ENCODE measurements around the gene LMX1B. TPM values are rescaled to one million over a fixed set of nuclear protein-coding genes. Genes with fewer than 3 reads are reported as not detected.

LMX1B gene
- total and polyA plus RNA-seq, 7 donors = 0.12 to 1.4 (median 0.16) TPM; not detected in 2

DNA sequence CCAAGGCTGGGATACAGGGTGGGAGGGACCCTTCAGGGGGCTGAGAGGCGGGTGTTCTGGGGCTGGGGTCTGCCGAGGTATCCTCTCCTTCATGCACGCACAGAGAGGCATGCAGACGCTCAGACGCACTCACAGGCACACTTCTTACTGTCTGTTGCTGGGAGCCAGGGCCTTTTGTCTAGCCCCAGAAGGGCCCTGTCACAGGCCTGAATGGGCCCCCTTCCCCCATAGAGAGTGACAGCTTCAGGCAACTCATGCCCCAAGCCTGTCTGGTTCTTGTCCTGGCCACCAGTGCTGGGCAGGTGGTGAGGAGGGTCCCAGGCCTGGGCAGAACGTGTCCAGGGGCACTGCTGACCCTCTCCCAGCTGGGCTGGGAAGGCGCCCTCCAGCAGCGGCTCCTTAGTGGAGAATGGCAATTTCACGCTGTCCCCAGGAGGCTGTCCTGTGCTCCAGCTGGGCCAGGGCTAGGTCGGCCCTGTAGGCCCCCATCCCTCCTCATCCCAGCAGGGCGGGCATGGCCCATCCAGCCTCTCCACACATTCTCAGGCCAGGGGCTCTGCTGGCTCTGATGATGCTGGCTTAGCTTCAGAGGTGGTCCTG is 45.3 kb downstream of the LMX1B start:
- H3K27me3 ChIP-seq = peaks cover 0 to 61% (median 35%) of the 10 kb centered on the region in 3 donors
- H3K9me3 ChIP-seq = no peaks in the 10 kb centered on the region
- intact Hi-C loops (cut with DNase I) = no loop called here
- DNase-seq = no peak
- no peak overlapping the region for H3K27ac ChIP-seq
- 83 to 84% methylated on average over 11 of the region's 11 CpGs for WGBS, 2 donors
- TF ChIP-seq POLR2A (IDR thresholded peaks at IDR 0.05) = no peak
- no peak for TF ChIP-seq EP300 (IDR thresholded peaks at IDR 0.05)
- TF ChIP-seq POLR2AphosphoS5 (IDR thresholded peaks at IDR 0.05) = no peak
- TF ChIP-seq, protein P1, sequence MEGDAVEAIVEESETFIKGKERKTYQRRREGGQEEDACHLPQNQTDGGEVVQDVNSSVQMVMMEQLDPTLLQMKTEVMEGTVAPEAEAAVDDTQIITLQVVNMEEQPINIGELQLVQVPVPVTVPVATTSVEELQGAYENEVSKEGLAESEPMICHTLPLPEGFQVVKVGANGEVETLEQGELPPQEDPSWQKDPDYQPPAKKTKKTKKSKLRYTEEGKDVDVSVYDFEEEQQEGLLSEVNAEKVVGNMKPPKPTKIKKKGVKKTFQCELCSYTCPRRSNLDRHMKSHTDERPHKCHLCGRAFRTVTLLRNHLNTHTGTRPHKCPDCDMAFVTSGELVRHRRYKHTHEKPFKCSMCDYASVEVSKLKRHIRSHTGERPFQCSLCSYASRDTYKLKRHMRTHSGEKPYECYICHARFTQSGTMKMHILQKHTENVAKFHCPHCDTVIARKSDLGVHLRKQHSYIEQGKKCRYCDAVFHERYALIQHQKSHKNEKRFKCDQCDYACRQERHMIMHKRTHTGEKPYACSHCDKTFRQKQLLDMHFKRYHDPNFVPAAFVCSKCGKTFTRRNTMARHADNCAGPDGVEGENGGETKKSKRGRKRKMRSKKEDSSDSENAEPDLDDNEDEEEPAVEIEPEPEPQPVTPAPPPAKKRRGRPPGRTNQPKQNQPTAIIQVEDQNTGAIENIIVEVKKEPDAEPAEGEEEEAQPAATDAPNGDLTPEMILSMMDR (IDR thresholded peaks at IDR 0.05) = no peak
- H3K4me1 ChIP-seq = peaks cover 0 to 6% (median 3%) of the 10 kb centered on the region in 4 donors
- H3K36me3 ChIP-seq = no peaks in the 10 kb centered on the region
- no peak overlapping the region for H3K4me3 ChIP-seq

DNA sequence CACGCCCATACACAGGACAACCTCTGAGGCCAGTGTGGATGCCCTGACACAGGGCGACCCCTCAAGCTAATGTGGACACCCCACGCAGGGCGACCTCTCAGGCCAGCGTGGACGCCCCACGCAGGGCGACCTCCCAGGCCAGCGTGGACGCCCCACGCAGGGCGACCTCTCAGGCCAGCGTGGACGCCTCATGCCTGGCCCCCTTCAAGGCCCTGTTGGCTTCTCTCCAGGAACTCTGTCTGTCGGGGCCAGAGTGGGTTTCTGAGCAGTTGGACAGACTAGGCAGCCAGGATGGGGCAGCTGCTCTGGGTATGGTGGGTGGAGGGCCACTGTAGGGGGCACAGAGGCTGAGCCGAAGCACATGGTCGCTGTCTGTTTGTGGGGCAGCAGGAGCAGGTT is 47.4 kb downstream of the LMX1B start:
- intact Hi-C loops (cut with DNase I) = no loop called here
- TF ChIP-seq, protein P1 (IDR thresholded peaks at IDR 0.05) = no peak
- TF ChIP-seq POLR2A (IDR thresholded peaks at IDR 0.05) (no peak), POLR2AphosphoS5 (IDR thresholded peaks at IDR 0.05) (no peak), EP300 (IDR thresholded peaks at IDR 0.05) (no peak)
- Histone ChIP-seq H3K27me3 (peaks cover 6 to 68% (median 39%) of the 10 kb centered on the region in 3 donors), H3K27ac (no peak overlapping the region), H3K9me3 (no peaks in the 10 kb centered on the region), H3K4me1 (peaks cover 0 to 19% (median 12%) of the 10 kb centered on the region in 4 donors), H3K4me3 (no peak overlapping the region), H3K36me3 (no peaks in the 10 kb centered on the region)
- WGBS, 2 donors = 81 to 89% methylated on average over 17 of the region's 17 CpGs
- DNase-seq = no peak

DNA sequence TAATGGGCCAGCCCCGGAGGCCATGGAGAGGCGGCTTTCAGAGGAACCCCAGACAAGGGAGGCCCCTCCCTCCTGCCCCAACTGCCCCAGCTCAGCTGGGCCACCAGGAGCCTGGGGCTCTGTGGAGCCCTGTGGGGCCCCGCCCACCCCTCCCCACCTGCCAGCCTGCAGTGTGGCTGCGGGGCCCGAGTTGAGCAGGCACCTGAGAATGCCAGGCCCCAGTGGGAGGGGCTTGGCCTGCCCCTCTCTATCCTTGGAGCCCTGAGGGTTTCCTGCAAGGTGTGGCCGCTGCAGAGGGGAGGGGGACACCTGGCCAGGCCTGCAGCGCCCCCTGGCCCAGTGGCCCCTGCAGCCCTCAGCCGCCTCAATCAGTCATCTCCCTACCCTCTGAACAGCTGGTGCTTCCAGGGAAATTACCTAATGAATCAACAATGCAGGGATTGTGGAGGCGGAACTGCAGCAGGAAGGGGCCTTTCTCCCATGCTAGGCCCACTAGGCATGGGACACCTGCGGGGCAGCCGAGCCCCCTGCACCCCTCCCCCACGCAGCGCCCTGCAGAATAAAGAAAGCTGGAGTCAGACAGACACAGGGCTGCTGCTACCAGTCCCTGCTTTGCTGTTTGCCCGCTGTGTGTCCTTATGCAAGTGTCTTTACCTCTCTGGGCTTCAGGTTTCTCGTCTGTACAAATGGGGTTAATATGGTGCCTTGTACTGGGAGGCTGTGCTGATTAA is 48.0 kb downstream of the LMX1B start:
- Histone ChIP-seq H3K36me3 (no peaks in the 10 kb centered on the region), H3K4me1 (peaks cover 0 to 19% (median 12%) of the 10 kb centered on the region in 4 donors), H3K27ac (no peak overlapping the region), H3K9me3 (no peaks in the 10 kb centered on the region), H3K4me3 (no peak overlapping the region), H3K27me3 (peaks cover 6 to 70% (median 39%) of the 10 kb centered on the region in 3 donors)
- intact Hi-C loops (cut with DNase I) = no loop called here
- TF ChIP-seq, protein P1 (IDR thresholded peaks at IDR 0.05) = no peak
- TF ChIP-seq EP300 (IDR thresholded peaks at IDR 0.05) (no peak), POLR2A (IDR thresholded peaks at IDR 0.05) (no peak)
- DNase-seq = no peak
- WGBS, 2 donors = 23 to 54% methylated on average over 15 of the region's 15 CpGs

DNA sequence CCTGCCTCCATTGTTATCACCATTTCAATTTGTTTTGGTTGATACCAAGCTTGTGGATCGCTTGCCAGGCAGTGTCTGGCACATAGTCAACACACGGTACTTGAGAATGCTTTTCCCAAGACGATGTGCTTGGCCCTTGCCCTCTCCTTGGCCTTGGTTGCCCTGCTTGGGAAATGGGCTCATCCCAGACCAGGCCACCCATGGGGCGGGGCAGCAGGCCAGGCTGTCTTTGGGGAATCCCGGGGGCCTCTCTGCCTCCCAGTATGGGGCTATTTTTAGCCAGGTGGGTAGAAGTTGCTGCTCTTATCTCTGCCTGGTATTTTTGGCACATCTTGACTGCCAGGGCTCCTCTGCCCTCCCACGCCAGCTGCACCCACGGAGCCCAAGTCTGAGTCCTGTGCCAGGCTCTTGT is 49.9 kb downstream of the LMX1B start:
- intact Hi-C loops (cut with DNase I) = no loop called here
- Histone ChIP-seq H3K36me3 (no peaks in the 10 kb centered on the region), H3K4me1 (peaks cover 0 to 19% (median 12%) of the 10 kb centered on the region in 4 donors), H3K9me3 (no peaks in the 10 kb centered on the region), H3K27ac (no peak overlapping the region), H3K4me3 (no peak overlapping the region), H3K27me3 (peaks cover 6 to 70% (median 39%) of the 10 kb centered on the region in 3 donors)
- no peak for DNase-seq
- WGBS, 2 donors = 17 to 52% methylated on average over 7 of the region's 7 CpGs
- no peak for TF ChIP-seq EP300 (IDR thresholded peaks at IDR 0.05)
- TF ChIP-seq, protein P1 (IDR thresholded peaks at IDR 0.05) = no peak
- TF ChIP-seq POLR2AphosphoS5 (IDR thresholded peaks at IDR 0.05) = no peak
- TF ChIP-seq POLR2A (IDR thresholded peaks at IDR 0.05) = no peak

All from sigmoid colon (tissue), 7 donors.